Non-pigmented ciliary epithelial cell (primary cell): ENCODE results near the gene SAMD4A.
A peak's percentile ranks its signal among the peaks of the same experiment; 100 is the strongest.
"Not testable (repeated sequence)": the region's sequence is repeated elsewhere in the genome, so short reads cannot be mapped to it uniquely, and the experiment has no call there.

Source experiments
- DNase-seq: peaks from one replicate; pipeline ENCODE4 v3.0.0-alpha.2; 2010; ENCODE audit warnings: low read depth

Gene SAMD4A

DNA sequence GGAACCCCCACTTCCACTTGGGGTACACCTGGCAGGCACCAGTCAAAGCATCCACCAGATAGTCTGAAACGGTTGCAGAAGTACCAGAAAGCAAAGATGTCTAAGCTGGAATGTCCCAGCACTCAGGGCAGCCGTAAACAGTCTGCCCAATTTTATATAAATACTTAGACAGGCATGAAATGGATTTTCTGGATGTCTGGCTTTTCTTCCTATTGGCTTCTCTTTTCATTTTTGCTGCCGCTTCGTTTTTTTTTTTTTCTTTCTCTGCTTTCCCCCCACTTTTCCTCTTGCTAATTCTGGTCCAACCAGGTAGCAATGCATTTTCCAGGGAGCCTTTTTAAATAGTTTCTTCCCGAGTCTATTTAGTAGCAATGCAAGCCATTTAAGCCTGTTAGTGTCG, 168.0 kb downstream of the SAMD4A start:
- DNase-seq: no peak

DNA sequence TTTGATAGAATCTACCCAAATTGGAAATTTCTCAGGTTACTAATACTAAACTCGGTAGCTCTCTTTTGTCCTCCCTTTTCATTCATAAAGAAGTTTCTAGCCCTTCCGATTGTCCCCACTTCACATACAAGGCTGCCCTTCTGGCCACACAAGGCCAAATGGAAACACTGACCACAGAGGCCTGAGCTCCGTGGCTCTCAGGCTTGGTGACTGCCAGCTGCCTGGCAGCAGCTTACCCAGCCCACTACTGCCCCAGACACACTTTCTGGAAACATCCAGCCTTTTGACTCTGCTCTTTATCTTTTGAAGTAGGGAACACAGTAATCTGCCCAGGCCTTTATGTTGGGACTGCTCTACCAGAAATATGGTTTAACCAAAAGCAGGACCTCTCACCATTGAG, 168.5 kb downstream of the SAMD4A start:
- DNase-seq: no peak

GRCh38 chr14:54737132-54737711, 170.3 kb downstream of the SAMD4A start:
- DNase-seq: no peak

- DNase-seq: no peak
These were observed 171.1 kb downstream of the SAMD4A start for GRCh38 chr14:54738009-54738408.

- DNase-seq: no peak
These were observed 172.6 kb downstream of the SAMD4A start for GRCh38 chr14:54739514-54739913.

- no peak for DNase-seq
These were observed 175.8 kb downstream of the SAMD4A start for GRCh38 chr14:54742492-54743350.

GRCh38 chr14:54743382-54743781, 176.5 kb downstream of the SAMD4A start:
- no peak for DNase-seq

GRCh38 chr14:54746019-54746418, 179.1 kb downstream of the SAMD4A start:
- DNase-seq: no peak

GRCh38 chr14:54747616-54748015, 180.7 kb downstream of the SAMD4A start:
- no peak for DNase-seq

DNA sequence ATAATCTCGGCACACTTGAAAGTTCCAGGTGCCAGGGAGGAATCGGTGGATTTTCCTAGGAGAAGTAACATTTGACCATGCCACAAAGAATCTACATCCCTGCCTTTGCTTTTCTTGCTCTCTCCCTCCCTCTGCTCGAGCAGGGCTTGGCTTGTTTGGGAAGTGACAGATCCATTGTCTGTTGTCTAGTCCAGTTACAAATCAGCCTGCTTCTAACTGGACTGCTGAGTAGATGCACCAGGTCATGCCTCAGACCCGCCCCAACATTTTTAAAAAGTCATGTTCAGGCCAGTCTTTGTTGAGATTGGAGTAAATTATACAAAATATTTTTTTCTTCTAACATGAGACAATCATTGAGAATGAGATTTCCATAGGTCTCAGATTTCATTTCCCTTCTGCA, 182.3 kb downstream of the SAMD4A start:
- no peak for DNase-seq

GRCh38 chr14:54749727-54750126, 182.8 kb downstream of the SAMD4A start:
- no peak for DNase-seq

GRCh38 chr14:54752611-54753010, 185.7 kb downstream of the SAMD4A start:
- DNase-seq: not testable (repeated sequence)

- not testable (repeated sequence) for DNase-seq
These were observed 186.5 kb downstream of the SAMD4A start for GRCh38 chr14:54753396-54753795.

DNA sequence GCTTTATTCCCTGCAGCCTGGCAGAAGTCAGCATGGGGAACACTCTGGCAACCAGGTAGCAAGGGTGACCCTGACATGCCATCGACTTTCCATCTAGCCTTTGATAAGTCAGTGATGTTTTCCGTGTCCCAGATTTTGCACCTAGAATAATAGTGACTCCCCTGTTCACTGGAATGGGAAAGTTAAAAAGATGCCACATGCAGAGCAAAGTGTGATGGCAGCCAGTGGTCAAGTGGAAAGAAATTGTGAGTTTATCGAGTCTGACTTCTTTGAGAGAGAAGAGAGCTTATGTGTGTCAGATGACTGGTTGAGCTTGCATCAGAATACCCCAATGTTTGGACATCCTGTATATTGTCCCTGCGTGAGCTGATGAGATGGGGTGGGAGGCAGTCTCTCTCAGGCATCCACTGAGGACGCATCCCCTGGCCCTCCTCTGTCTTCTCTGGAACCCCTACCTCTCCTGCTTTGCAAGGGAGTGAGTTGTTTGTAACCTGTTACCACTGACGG, 187.2 kb downstream of the SAMD4A start:
- no peak for DNase-seq

GRCh38 chr14:54754623-54755386, 187.9 kb downstream of the SAMD4A start:
- DNase-seq: no peak

DNA sequence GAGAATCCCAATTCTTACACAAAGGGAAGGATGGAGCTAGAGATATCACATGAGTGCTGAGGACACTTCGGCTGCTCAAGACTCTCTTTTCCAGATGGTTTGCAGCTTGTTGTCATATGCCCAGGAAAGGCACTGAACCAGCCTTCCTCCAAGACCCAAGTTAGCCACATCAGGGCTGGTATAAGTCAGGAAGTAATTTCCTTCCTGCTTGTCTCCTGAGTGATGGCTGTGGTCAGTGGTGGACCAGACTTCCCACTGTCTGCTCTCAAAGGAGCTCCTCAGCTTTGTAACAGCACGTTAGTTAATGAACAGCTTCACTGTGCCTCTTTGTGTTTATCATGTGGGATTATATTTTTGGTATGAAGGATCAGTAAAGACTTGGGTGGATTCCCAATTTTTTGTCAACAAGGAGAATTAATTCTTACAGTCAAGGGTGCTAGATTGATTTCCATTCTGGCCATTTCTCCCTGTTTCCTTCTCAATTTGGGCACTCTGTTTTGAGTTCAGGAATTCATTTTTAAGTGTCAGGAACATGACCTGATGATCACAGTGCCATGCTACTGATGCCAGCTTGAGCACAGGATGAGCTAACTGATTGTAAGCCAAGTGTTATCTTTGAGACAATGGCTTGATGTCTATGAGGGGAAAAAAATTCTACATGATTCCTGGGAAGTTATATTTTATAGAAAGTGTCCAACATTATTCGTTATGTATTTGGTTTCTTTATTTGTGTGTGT, 189.9 kb downstream of the SAMD4A start:
- no peak for DNase-seq

DNA sequence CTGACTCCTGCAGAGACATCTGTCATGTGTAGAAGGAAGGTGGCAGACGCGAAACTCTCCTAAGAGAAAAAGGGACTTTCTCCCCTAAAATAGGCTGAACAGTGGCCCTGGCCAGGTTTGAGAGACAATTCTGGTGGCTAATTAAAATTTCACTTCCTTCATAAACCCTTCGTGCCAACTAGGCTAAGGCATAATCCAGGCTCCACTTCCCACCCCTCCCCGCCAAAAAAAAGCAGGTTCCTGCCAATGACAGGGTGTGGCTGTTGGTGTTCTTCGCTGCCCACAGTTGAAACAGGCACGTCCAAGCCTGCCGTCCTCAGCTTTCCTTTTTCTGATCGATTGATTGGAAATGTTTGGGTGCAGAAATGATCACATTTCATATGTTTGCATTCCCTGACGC, 191.1 kb downstream of the SAMD4A start:
- DNase-seq: no peak

DNA sequence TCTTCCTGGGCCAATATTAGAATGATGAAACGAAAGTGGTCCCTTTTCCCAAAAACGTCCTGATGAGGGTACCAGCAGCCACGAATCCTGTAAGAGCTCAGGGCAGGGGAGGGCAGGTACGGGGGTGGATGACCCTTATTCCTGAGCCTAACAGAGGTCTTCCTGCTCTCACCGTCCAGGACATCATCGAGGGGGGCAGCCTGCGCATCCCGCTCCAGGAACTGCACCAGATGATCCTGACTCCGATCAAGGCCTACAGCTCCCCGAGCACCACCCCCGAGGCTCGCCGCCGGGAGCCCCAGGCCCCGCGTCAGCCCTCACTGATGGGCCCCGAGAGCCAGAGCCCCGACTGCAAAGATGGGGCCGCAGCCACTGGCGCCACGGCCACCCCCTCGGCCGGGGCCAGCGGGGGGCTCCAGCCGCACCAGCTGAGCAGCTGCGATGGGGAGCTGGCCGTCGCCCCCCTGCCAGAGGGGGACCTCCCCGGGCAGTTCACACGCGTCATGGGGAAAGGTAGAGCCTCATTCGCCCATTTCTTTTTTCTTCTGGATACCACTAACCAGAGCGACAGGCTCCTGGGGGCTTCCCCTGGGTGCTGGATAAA, 193.2 kb downstream of the SAMD4A start:
- no peak for DNase-seq

DNA sequence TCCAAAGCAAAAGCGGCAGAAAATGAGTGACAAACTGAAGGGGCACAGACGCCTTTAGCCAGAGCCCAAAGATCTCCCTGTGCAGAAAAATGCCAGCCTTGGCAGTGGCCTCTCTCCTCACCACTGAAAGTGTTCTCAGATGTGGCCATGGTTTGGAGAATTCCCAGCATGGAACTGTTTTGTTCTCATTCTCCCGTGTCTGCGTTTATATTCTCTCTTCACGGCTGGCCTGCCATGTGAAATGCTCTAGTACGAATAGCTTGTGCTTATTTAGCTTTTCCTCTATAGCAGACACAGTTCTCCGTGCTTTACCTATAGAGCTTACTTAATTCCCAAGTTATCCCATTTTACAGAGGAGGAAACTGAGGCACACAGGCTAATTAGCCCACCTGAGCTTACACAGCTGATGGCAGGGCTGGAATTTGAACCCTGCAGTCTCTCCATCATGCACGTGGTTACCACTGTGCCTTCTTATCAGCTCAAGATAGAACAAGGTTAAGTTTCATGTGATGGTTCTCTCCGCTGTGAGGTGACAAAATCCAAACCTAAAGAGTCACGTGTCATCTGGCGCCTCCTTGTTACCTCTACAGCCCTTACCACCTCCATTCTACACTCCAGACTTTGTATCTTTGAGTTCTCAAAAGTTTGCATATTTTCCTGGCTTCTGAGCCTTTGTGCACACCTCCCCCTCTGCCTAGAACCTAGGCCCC, 194.1 kb downstream of the SAMD4A start:
- DNase-seq: no peak

DNA sequence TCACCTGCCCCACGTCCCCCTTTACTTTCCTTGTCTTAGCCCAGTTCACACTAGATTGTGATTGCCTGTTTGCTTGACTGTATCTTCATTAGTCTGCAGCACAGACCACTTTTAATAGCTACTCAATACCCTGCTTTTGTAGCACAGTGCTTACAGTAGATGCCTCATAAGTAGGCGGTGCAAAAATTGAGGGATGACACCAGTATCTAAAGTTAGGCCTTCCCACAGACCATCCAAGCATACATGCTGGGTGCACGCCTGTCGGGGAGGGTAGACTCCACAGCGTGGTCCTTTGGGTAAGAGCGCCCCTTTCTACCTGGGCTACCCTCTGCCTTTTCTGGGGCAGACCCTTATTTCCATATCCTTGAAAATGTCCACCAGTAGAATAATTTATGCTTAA, 194.9 kb downstream of the SAMD4A start:
- no peak for DNase-seq

GRCh38 chr14:54762296-54762695, 195.4 kb downstream of the SAMD4A start:
- peak; percentile 18 for DNase-seq
